22Rv1 (cell line): ENCODE measurements around the gene CEP170B.

Experiments
- H3K27ac ChIP-seq: fragments of 450-650 bp; 2 replicates; pipeline ENCODE4 v1.5.1; 2017
- ZFX ChIP-seq: fragments of 450-650 bp; IDR thresholded peaks from 2 replicates; pipeline ENCODE4 v1.6.1; 2017; ENCODE audit warnings: antibody characterized with exemption, borderline replicate concordance
- TF ChIP-seq, protein P1 (sequence below): fragments of 450-650 bp; IDR thresholded peaks from 2 replicates; pipeline ENCODE4 v1.5.1; 2017; ENCODE audit warnings: mild to moderate bottlenecking

CEP170B gene

DNA sequence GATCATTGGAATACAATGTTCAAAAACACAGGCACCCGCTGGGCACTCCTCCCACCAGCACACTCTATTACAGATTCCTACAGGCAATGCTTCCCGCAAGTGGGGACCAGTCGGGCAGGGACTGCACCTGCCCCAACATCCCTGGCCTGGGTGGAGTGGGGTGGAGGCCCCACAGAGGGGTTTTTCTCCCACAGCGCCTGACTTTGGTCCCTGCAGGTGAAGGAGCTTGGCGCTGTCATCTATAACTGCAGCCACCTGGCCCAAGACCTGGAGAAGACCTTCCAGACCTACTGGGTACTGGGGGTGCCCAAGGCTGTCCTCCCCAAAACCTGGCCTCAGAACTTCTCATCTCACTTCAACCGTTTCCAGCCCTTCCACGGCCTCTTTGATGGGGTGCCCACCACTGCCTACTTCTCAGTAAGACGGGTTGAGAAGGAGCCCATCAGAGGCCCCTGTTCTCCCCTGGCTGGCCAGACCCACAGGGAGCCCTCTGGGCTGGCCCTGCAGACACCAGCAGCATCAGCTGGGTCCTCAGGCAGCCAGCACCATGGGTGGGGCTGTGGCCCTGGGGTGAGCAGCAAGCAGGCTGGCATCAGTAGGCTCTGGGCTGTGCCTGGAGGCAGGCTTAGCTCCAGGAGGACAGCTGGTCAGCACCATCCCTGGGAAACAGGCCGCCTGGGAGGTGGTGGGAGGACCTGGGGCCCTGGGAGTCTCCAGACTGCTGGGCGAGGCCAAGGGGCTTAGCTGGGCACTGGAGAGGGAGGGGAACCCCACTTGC is 65.6 kb downstream of the CEP170B start:
- H3K27ac ChIP-seq = no peak overlapping the region
- TF ChIP-seq, protein P1, sequence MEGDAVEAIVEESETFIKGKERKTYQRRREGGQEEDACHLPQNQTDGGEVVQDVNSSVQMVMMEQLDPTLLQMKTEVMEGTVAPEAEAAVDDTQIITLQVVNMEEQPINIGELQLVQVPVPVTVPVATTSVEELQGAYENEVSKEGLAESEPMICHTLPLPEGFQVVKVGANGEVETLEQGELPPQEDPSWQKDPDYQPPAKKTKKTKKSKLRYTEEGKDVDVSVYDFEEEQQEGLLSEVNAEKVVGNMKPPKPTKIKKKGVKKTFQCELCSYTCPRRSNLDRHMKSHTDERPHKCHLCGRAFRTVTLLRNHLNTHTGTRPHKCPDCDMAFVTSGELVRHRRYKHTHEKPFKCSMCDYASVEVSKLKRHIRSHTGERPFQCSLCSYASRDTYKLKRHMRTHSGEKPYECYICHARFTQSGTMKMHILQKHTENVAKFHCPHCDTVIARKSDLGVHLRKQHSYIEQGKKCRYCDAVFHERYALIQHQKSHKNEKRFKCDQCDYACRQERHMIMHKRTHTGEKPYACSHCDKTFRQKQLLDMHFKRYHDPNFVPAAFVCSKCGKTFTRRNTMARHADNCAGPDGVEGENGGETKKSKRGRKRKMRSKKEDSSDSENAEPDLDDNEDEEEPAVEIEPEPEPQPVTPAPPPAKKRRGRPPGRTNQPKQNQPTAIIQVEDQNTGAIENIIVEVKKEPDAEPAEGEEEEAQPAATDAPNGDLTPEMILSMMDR = no peak
- no peak for TF ChIP-seq ZFX

DNA sequence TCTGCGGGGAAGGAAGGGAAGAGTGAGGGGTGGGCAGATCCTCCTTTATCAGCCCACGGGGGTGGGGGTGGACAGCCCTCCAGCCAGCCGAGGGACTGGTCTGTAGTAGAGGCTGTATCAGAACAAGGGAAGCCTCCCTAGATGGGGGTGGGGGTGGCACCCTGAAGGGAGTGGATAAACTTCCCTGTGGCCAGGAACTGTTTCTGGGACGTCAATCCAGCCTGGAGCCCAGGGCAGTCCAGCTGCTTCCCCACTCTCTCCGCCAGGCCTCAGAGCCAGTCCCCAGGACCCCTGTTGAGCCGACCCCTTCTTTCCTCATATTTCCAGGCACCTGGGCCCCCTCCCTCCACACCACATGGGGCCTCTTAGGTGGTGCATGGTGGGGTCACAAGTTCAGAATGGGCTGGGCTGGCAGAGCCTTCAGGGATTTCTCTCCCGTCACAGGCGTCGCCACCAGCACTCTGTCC is 66.3 kb downstream of the CEP170B start:
- no peak overlapping the region for H3K27ac ChIP-seq
- TF ChIP-seq, protein P1 = no peak
- TF ChIP-seq ZFX = no peak

DNA sequence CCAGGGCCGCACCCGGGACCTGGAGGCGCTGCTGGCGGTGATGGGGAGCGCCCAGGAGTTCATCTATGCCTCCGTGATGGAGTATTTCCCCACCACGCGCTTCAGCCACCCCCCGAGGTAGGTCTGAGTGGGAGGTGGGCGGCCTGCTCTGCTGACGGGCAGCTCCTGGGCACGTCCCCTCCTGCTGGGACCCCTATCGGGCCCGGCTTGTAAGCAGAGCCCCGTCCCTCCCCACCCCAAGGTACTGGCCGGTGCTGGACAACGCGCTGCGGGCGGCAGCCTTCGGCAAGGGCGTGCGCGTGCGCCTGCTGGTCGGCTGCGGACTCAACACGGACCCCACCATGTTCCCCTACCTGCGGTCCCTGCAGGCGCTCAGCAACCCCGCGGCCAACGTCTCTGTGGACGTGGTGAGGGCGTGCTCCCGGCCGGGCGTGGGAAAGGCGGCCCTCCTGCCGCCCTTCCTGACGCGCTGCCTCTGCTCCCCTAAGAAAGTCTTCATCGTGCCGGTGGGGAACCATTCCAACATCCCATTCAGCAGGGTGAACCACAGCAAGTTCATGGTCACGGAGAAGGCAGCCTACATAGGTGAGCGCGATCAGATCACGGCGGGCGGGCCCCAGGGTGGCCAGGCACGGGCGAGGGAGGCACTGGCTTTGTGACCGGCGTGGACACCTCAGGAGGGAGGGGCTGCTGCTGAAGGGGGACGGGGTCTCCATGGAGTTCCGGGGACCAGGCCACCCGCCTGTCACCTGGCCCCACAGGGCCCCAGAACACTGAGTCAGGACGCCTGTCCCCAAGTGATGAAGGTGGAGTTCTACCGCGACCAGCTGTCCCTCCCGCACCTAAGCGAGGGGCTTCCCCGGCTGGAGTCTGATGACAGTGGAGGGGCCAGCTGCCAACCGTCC is 67.0 kb downstream of the CEP170B start:
- TF ChIP-seq, protein P1 = no peak
- TF ChIP-seq ZFX = no peak
- H3K27ac ChIP-seq = no peak overlapping the region

DNA sequence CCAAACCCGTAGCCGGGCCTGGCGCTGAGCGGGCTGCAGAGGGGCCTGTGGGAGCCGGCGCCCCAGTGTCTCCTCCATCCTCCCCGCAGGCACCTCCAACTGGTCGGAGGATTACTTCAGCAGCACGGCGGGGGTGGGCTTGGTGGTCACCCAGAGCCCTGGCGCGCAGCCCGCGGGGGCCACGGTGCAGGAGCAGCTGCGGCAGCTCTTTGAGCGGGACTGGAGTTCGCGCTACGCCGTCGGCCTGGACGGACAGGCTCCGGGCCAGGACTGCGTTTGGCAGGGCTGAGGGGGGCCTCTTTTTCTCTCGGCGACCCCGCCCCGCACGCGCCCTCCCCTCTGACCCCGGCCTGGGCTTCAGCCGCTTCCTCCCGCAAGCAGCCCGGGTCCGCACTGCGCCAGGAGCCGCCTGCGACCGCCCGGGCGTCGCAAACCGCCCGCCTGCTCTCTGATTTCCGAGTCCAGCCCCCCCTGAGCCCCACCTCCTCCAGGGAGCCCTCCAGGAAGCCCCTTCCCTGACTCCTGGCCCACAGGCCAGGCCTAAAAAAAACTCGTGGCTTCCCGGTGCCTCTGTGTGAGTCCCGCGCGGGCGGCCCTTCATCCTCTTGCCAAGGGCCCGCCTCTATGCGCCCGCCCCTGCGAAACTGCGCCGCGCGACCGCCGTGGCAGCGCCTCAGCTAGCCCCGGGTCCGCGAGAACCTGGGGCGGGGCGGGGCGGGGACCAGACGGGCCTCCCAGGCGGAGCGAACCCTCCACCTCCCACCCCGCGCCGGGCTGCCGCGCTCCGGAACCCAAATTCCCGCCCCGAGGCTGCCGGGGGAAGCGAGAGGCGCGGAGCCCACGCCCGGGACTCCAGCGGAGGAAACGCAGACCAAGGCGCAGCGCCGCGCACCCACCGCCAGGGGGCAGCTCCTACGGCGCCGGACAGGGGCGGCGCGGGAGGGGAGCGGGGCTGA is 67.9 kb downstream of the CEP170B start:
- peak overlapping the region; percentile 41 for H3K27ac ChIP-seq
- no peak for TF ChIP-seq ZFX
- TF ChIP-seq, protein P1 = peak; percentile 70

DNA sequence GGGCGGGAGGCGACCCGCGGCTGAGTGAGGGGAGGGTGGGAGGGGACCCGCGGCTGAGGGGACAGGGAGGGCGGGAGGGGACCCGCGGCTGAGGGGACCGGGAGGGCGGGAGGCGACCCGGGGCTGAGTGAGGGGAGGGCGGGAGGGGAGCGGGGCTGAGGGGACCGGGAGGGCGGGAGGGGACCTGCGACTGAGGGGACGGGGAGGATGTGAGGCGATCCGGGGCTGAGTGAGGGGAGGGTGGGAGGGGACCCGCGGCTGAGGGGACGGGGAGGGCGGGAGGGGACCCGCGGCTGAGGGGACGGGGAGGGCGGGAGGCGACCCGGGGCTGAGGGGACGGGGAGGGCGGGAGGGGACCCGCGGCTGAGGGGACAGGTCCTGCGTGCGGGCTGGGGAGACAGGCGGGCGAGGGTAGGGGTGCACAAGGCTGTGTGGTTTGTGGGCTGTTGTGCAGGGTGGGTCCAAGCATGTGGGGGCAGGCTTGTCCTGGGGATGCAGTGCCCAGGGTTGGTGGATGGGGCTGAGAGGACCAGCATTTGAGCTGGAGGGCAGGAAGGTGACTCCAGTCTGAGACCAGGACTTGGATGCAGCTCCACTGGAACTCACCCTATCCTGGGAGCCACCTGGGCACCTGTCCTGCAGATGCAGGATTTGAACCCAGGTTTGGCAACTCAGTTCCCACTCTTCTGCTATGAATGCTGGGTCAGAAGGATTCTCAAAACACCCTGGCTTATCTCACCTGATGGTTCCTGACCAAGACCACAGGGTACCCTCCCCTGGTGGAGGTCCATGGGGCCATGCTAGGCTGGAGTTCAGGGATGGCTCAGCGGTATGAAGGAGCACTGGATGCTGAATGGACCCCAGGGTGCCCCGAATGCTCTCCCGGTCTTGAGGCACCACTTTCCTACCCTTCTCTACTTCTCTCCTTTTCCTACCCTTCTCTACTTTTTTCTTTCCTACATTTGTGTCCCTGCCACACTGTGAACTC is 69.0 kb downstream of the CEP170B start:
- H3K27ac ChIP-seq = no peak overlapping the region
- TF ChIP-seq, protein P1 = no peak
- no peak for TF ChIP-seq ZFX

DNA sequence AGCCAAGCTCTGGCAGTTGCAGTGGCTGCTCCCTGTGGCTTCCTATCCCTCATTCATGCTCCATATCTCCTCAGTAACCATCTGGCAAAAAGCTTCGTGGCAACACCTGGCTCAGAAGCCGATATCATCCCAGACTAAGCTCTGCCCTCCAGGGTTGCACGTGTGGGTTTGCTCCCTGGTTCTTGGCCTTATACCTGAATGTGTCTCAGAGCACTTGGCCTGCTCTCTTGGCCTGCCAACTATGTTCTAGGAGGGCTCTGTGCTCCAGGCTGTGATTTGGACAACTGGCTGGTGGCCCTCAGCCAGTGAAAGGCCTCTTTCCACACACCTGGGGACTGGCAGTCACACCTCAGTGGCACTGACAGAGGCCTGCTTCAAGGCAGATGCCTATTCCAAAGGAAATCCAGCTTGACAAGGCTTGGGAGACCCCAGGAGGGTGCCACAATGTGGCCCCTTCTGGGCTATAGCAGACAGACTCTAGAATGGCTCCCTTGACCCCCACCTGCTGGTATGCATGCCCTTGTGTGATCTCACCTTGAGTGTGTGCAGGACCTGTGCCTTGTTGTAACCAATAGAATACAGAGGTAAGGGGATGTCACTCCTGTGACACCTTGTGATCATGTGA is 70.1 kb downstream of the CEP170B start:
- no peak for TF ChIP-seq ZFX
- TF ChIP-seq, protein P1 = no peak
- no peak overlapping the region for H3K27ac ChIP-seq
